K562 (cell line): Measurements from ENCODE around the gene PRRT2. TPM values are rescaled to one million over a fixed set of nuclear protein-coding genes. Genes with fewer than 3 reads are reported as not detected.

Experiments used
- ARID1B ChIP-seq: fragments of 450-650 bp; IDR thresholded peaks from 2 replicates; pipeline ENCODE4 v1.6.1; 2016; ENCODE audit warnings: antibody characterized with exemption, mild to moderate bottlenecking, inconsistent platforms
- CTCFL ChIP-seq: IDR thresholded peaks from 2 replicates; pipeline ENCODE4 v1.6.1; 2011; ENCODE audit warnings: borderline replicate concordance, low read depth, mild to moderate bottlenecking, moderate library complexity, low read length; ENCODE audit not compliant: insufficient read depth, poor library complexity, severe bottlenecking
- E2F8 ChIP-seq: fragments of 450-650 bp; IDR thresholded peaks from 2 replicates; pipeline ENCODE4 v1.7.1; 2018; ENCODE audit warnings: mild to moderate bottlenecking, low read depth; ENCODE audit not compliant: partially characterized antibody
- FOXP4 ChIP-seq: sonication (generic); formaldehyde crosslinking; IDR thresholded peaks from 2 replicates; pipeline ENCODE4 v1.8.0; 2022; ENCODE audit warnings: mild to moderate bottlenecking, missing genetic modification reagents, borderline replicate concordance
- NONO ChIP-seq, 2 experiments: fragments of 200-400 bp in 1 of 2; fragments of 450-650 bp in 1 of 2; formaldehyde crosslinking in 1 of 2; IDR thresholded peaks; 2 replicates each; pipeline ENCODE4 v1.6.1; 2017; ENCODE audit warnings: low read depth in 2 of 2, mild to moderate bottlenecking in 2 of 2, moderate library complexity in 2 of 2, low read length in 1 of 2
- PHB2 ChIP-seq: fragments of 450-650 bp; IDR thresholded peaks from 2 replicates; pipeline ENCODE4 v1.6.1; 2017; ENCODE audit warnings: low read depth
- PRPF4 ChIP-seq: fragments of 200-400 bp; formaldehyde crosslinking; IDR thresholded peaks from one replicate; pipeline ENCODE4 v1.6.1; 2017; ENCODE audit warnings: low read length, low read depth, mild to moderate bottlenecking; ENCODE audit not compliant: insufficient read depth, poor library complexity, severe bottlenecking
- RB1 ChIP-seq: fragments of 450-650 bp; IDR thresholded peaks from 2 replicates; pipeline ENCODE4 v1.6.1; 2017; ENCODE audit warnings: low read depth, mild to moderate bottlenecking
- ZFP36 ChIP-seq: fragments of 150-350 bp; IDR thresholded peaks from 2 replicates; pipeline ENCODE4 v1.6.1; 2018; ENCODE audit warnings: low read length, low read depth; ENCODE audit not compliant: partially characterized antibody
- ZNF263 ChIP-seq: sonication (generic); formaldehyde crosslinking; IDR thresholded peaks from 2 replicates; pipeline ENCODE4 v1.8.0; 2022; ENCODE audit warnings: mild to moderate bottlenecking, missing genetic modification reagents, borderline replicate concordance
- ZNF592 ChIP-seq: fragments of 450-650 bp; IDR thresholded peaks from 2 replicates; pipeline ENCODE4 v1.6.1; 2017; ENCODE audit warnings: antibody characterized with exemption, mild to moderate bottlenecking
- polyA plus RNA-seq, 8 experiments: library from polyadenylated mRNA; depleted of rRNA in 4 of 8; stranded (reverse) in 5 of 8; unstranded in 3 of 8; fragments of >200 nt; fragmentation: Nextera tagmentation in 2 of 8; fragmentation: Illumina TruSeq in 1 of 8; extraction: Ambion mirVana in 2 of 8; extraction: Trizol in 1 of 8; gene quantifications; 2 replicates each; pipeline versions ENCODE4 v1.2.1 to v1.2.3, GENCODE V29; 2011 to 2014; ENCODE audit warnings: inconsistent platforms in 1 of 8, missing spikeins in 1 of 8
- total RNA-seq, 7 experiments: library from RNA; depleted of rRNA in 6 of 7; stranded (reverse); fragments of >200 nt in 6 of 7; fragmentation: Illumina TruSeq in 2 of 7; extraction: Trizol in 2 of 7; gene quantifications; 2 replicates each; pipeline versions ENCODE4 v1.2.1 to v1.2.3, GENCODE V29; 2011 to 2021; ENCODE audit warnings: low replicate concordance in 1 of 7

The PRRT2 gene
- total and polyA plus RNA-seq, 9 of the 15 experiments (the other 6 are each of a cell fraction or from before 2014, with no cell fraction given) = 0.11 to 1.0 (median 0.42) TPM; not detected in 2

- TF ChIP-seq FOXP4 (CRISPR knock-in tag) (0 out of 2 replicates have a peak, but pooled peaks have one; percentile 74), RB1 (peak; percentile 61), ZNF592 (no peak; the same call in 1 of the 2 replicates), PHB2 (peak; percentile 22; the same call in 1 of the 2 replicates), CTCFL (peak; percentile 97), ZFP36 (no peak), NONO (IDR thresholded peaks at IDR 0.05; ENCODE audit: low read depth in 2 of 2, low read length in 1 of 2) (peak in 1 of 2 experiments; percentile 100; a peak in 2 of 4 replicates), E2F8 (peak; percentile 30), PRPF4 (no peak), ZNF263 (CRISPR knock-in tag) (no peak), ARID1B (peak; percentile 51; the same call in 1 of the 2 replicates)
Measured at GRCh38 chr16:29862884-29863668, 51.1 kb downstream of the PRRT2 start, which contains the start of gene CDIPT (continued).
